Ovary (tissue), 3 donors: ENCODE measurements around the gene LRCH1.

Experiments
- CTCF ChIP-seq, 3 donors: fragments of 450-650 bp in 2 of 3; fragments of 200-600 bp in 1 of 3; IDR thresholded peaks; one replicate each; pipeline versions ENCODE4 v1.5.1 to v1.8.0; 2016 to 2022; ENCODE audit warnings: antibody characterized with exemption in 3 of 3, mild to moderate bottlenecking in 1 of 3
- EP300 ChIP-seq: sonication (generic); formaldehyde crosslinking; IDR thresholded peaks from one replicate; pipeline ENCODE4 v1.6.1; 2017; ENCODE audit warnings: antibody characterized with exemption
- POLR2A ChIP-seq: fragments of 450-650 bp; IDR thresholded peaks from one replicate; pipeline ENCODE4 v1.6.1; 2017; ENCODE audit warnings: antibody characterized with exemption, mild to moderate bottlenecking, moderate library complexity
- donor health status: DM: no; HTN: no; CAD: no.

GRCh38 chr13:46672338-46673090 is 119.5 kb downstream of the LRCH1 start:
- no peak for TF ChIP-seq CTCF (IDR thresholded peaks at IDR 0.05)
- TF ChIP-seq POLR2A: no peak
- TF ChIP-seq EP300: no peak
